B cell (primary cell): Measurements from ENCODE around the gene RNF213. TPM values are rescaled to one million over a fixed set of nuclear protein-coding genes. Genes with fewer than 3 reads are reported as not detected.

Experiments used
- ATAC-seq: fragments of 200-7000 bp; cut with Tn5 transposase; one replicate; pipeline ENCODE4 v1.10.0; 2021; ENCODE audit warnings: low read depth, mild to moderate bottlenecking, moderate number of reproducible peaks, moderate library complexity
- CTCF ChIA-PET: fragments of 350-600 bp; sonication (Branson Sonifier 250); formaldehyde crosslinking; loops from one replicate; lab custom pipeline; 2021; ENCODE audit warnings: antibody characterized with exemption, inconsistent platforms; lab: Charles Lee
- POLR2A ChIA-PET: fragments of 350-600 bp; sonication (Branson Sonifier 250); formaldehyde crosslinking; loops from one replicate; lab custom pipeline; 2021; ENCODE audit warnings: antibody characterized with exemption; lab: Charles Lee
- DNase-seq: peaks from one replicate; pipeline ENCODE4 v3.0.0; 2013
- H2AFZ ChIP-seq: 2 replicates; pipeline ENCODE4 v1.6.1; 2012; ENCODE audit warnings: mild to moderate bottlenecking, low read depth, low read length; ENCODE audit not compliant: insufficient read depth, poor library complexity, severe bottlenecking
- H3K27ac ChIP-seq, 2 donors: 1 replicate in 1 of 2; 2 replicates in 1 of 2; pipeline ENCODE4 v1.5.1; 2012 to 2013; ENCODE audit warnings: low read length in 2 of 2, mild to moderate bottlenecking in 2 of 2, moderate library complexity in 1 of 2
- H3K27me3 ChIP-seq, 4 experiments: fragments of 200-600 bp in 1 of 4; sonication (generic) in 1 of 4; replicated peaks in 1 of 4; 1 replicate in 2 of 4; 2 replicates in 2 of 4; pipeline versions ENCODE4 v1.6.1 to v1.7.0; 2013 to 2016; ENCODE audit warnings: low read length in 3 of 4, mild to moderate bottlenecking in 2 of 4, mixed read lengths in 1 of 4, moderate library complexity in 1 of 4; ENCODE audit not compliant: insufficient read depth in 4 of 4, control insufficient read depth in 3 of 4; ENCODE audit errors: control extremely low read depth in 1 of 4
- H3K36me3 ChIP-seq, 2 experiments: replicated peaks in 1 of 2; 1 replicate in 1 of 2; 2 replicates in 1 of 2; pipeline versions ENCODE4 v1.6.1 to v1.7.1; 2013; ENCODE audit warnings: low read length in 1 of 2; ENCODE audit not compliant: insufficient read depth in 2 of 2, control insufficient read depth in 1 of 2; ENCODE audit errors: control extremely low read depth in 1 of 2, extremely low read depth in 1 of 2
- H3K4me1 ChIP-seq, 2 donors: fragments of 200-600 bp in 1 of 2; sonication (generic) in 1 of 2; 1 replicate in 1 of 2; 2 replicates in 1 of 2; pipeline versions ENCODE4 v1.5.1 to v1.6.1; 2013 to 2017; ENCODE audit warnings: low read length in 2 of 2; ENCODE audit not compliant: control insufficient read depth in 2 of 2, insufficient read depth in 2 of 2
- H3K4me2 ChIP-seq: replicated peaks from 2 replicates; pipeline ENCODE3; 2012; ENCODE audit warnings: mild to moderate bottlenecking, low read depth, low read length; ENCODE audit not compliant: poor library complexity, severe bottlenecking
- H3K4me3 ChIP-seq, 5 experiments: fragments of 200-600 bp in 1 of 5; sonication (generic) in 1 of 5; 1 replicate in 3 of 5; 2 replicates in 2 of 5; pipeline versions ENCODE4 v1.5.1 to v1.7.0; 2011 to 2016; ENCODE audit warnings: low read length in 4 of 5, mild to moderate bottlenecking in 4 of 5, low read depth in 2 of 5, control low read depth in 1 of 5, moderate library complexity in 1 of 5; ENCODE audit not compliant: insufficient read depth in 1 of 5; ENCODE audit errors: control extremely low read depth in 1 of 5, extremely low read depth in 1 of 5
- H3K79me2 ChIP-seq: fragments of 200-600 bp; sonication (generic); one replicate; pipeline ENCODE4 v1.6.0; 2016; ENCODE audit warnings: low read length; ENCODE audit not compliant: control insufficient read depth, insufficient read depth
- H3K9ac ChIP-seq: fragments of 200-600 bp; sonication (generic); 2 replicates; pipeline ENCODE4 v1.6.1; 2017; ENCODE audit warnings: mild to moderate bottlenecking, low read length, moderate library complexity
- H3K9me3 ChIP-seq, 3 donors: one replicate each; pipeline versions ENCODE4 v1.6.1 to v1.7.1; 2013; ENCODE audit warnings: low read length in 2 of 3; ENCODE audit not compliant: control insufficient read depth in 2 of 3, insufficient read depth in 1 of 3; ENCODE audit errors: control extremely low read depth in 1 of 3
- H4K20me1 ChIP-seq: 2 replicates; pipeline ENCODE4 v1.6.0; 2012; ENCODE audit warnings: mild to moderate bottlenecking, low read length; ENCODE audit not compliant: insufficient read depth, control insufficient read depth, poor library complexity, severe bottlenecking
- H3K27ac Mint-ChIP-seq: one replicate; pipeline ENCODE4 v1.8.0; 2021; ENCODE audit warnings: mixed read lengths
- H3K27me3 Mint-ChIP-seq: one replicate; pipeline ENCODE4 v1.8.0; 2021; ENCODE audit warnings: mixed read lengths
- H3K4me1 Mint-ChIP-seq: one replicate; pipeline ENCODE4 v1.8.0; 2021; ENCODE audit warnings: mixed read lengths
- H3K4me3 Mint-ChIP-seq: one replicate; pipeline ENCODE4 v1.8.0; 2021; ENCODE audit warnings: mixed read lengths
- H3K9me3 Mint-ChIP-seq: one replicate; pipeline ENCODE4 v1.8.0; 2022; ENCODE audit warnings: mixed read lengths; ENCODE audit not compliant: insufficient read depth
- EZH2 ChIP-seq: IDR thresholded peaks from 2 replicates; pipeline ENCODE4 v1.6.1; 2012; ENCODE audit warnings: borderline replicate concordance, low read depth, mild to moderate bottlenecking, moderate library complexity, low read length; ENCODE audit not compliant: insufficient read depth, poor library complexity, severe bottlenecking
- WGBS: methylation state at CpG from one replicate; pipeline ENCODE4 v1.1.5; 2013; ENCODE audit warnings: missing lambda C conversion rate; ENCODE audit not compliant: insufficient coverage; 5-methylcytosine and 5-hydroxymethylcytosine counted together
- intact Hi-C: fragments of 100-400 bp; cut with micrococcal nuclease; formaldehyde crosslinking; loops from one replicate; pipeline ENCODE4 v1.10.0; 2022
- polyA plus RNA-seq: library from polyadenylated mRNA; depleted of rRNA; stranded (reverse); fragments of >200 nt; gene quantifications from 2 replicates; pipeline ENCODE4 v1.2.3, GENCODE V29; 2012
- total RNA-seq, 2 donors: library from RNA; stranded (reverse); fragments of 120-200 nt in 1 of 2; gene quantifications; 1 replicate in 1 of 2; 2 replicates in 1 of 2; pipeline versions ENCODE4 v1.2.3 to v1.2.4, GENCODE V29; 2013 to 2022
- TF ChIP-seq, protein P1 (sequence below): fragments of 200-600 bp; IDR thresholded peaks from one replicate; pipeline ENCODE4 v1.8.0; 2022; ENCODE audit warnings: antibody characterized with exemption, mild to moderate bottlenecking

Gene RNF213
- total and polyA plus RNA-seq, 2 donors (not counting 1 experiment from before 2014, with no cell fraction given) = 121 to 287 TPM

DNA sequence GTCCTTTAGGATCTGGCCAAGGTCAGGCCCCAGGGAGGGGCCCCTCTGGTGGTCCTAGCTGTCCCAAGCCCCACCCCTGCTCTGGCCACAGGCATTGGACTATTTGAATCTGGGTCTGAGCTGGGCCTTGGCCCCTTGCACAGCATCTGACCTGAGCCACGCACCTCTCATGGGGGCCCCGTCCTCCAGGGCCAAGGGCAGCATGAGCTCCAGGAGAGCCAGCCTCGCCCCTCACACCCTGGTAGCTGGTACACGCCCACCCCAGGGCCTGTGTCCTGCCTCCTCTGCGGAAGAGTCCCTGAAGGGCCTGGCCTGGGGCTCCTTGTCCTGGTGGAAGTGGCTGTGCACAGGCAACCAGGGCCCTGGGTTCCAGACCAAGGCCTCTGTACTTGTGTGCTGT, 178.2 kb downstream of the RNF213 start:
- Histone ChIP-seq H3K9me3 (peaks cover 0 to 20% (median 0%) of the 10 kb centered on the region in 3 donors), H3K27me3 (peaks cover 0 to 2% (median 0%) of the 10 kb centered on the region in 4 experiments), H3K9ac (no peak overlapping the region), H3K4me2 (no peak overlapping the region), H3K36me3 (no peaks in the 10 kb centered on the region), H2AFZ (no peak overlapping the region), H4K20me1 (no peaks in the 10 kb centered on the region), H3K4me1 (no peaks in the 10 kb centered on the region), H3K4me3 (no peak overlapping the region), H3K27ac (no peak overlapping the region), H3K79me2 (peaks cover 7% of the 10 kb centered on the region)
- H3K4me3 Mint-ChIP-seq = no peak overlapping the region
- no peak for ATAC-seq
- TF ChIP-seq EZH2 = no peak
- TF ChIP-seq, protein P1, sequence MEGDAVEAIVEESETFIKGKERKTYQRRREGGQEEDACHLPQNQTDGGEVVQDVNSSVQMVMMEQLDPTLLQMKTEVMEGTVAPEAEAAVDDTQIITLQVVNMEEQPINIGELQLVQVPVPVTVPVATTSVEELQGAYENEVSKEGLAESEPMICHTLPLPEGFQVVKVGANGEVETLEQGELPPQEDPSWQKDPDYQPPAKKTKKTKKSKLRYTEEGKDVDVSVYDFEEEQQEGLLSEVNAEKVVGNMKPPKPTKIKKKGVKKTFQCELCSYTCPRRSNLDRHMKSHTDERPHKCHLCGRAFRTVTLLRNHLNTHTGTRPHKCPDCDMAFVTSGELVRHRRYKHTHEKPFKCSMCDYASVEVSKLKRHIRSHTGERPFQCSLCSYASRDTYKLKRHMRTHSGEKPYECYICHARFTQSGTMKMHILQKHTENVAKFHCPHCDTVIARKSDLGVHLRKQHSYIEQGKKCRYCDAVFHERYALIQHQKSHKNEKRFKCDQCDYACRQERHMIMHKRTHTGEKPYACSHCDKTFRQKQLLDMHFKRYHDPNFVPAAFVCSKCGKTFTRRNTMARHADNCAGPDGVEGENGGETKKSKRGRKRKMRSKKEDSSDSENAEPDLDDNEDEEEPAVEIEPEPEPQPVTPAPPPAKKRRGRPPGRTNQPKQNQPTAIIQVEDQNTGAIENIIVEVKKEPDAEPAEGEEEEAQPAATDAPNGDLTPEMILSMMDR = no peak
- intact Hi-C loops = no loop called here
- H3K9me3 Mint-ChIP-seq = peaks cover 2% of the 10 kb centered on the region
- WGBS = 90% methylated on average over 5 of the region's 5 CpGs
- no peaks in the 10 kb centered on the region for H3K4me1 Mint-ChIP-seq
- CTCF ChIA-PET = no interaction called here
- peaks cover 12% of the 10 kb centered on the region for H3K27me3 Mint-ChIP-seq
- DNase-seq = no peak
- H3K27ac Mint-ChIP-seq = no peak overlapping the region
- POLR2A ChIA-PET = no interaction called here

DNA sequence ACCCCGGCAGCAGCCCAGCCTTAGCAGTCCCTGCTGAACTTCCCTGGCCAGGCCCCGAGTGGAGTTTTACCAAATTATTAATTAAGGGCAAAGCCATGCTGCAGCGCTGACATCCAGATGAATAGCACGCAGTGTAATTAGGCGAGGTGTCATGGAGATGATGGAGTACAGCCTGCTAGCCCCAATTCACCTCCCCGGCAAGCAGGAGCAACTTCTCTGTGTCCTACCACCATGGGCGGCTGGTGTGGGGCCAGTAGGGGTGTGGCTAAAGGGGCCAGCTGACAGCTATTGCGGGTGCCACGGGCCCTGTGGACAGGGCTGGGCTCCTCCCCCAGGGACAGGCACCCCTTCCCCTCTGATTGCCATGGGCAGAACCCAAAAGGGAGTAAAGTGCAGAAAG, 178.8 kb downstream of the RNF213 start:
- Mint-ChIP-seq H3K9me3 (peaks cover 2% of the 10 kb centered on the region), H3K27me3 (peaks cover 12% of the 10 kb centered on the region), H3K27ac (no peak overlapping the region), H3K4me3 (no peak overlapping the region), H3K4me1 (no peaks in the 10 kb centered on the region)
- Histone ChIP-seq H4K20me1 (no peaks in the 10 kb centered on the region), H3K27me3 (peaks cover 0 to 2% (median 0%) of the 10 kb centered on the region in 4 experiments), H3K4me2 (no peak overlapping the region), H3K9me3 (peaks cover 0 to 20% (median 0%) of the 10 kb centered on the region in 3 donors), H3K4me1 (no peaks in the 10 kb centered on the region), H3K27ac (no peak overlapping the region), H3K36me3 (no peaks in the 10 kb centered on the region), H3K4me3 (no peak overlapping the region), H3K9ac (no peak overlapping the region), H2AFZ (no peak overlapping the region), H3K79me2 (peaks cover 7% of the 10 kb centered on the region)
- TF ChIP-seq EZH2 = no peak
- TF ChIP-seq, protein P1 = no peak
- POLR2A ChIA-PET = no interaction called here
- 92% methylated on average over 5 of the region's 9 CpGs for WGBS
- ATAC-seq = no peak
- intact Hi-C loops = no loop called here
- DNase-seq = no peak
- CTCF ChIA-PET = no interaction called here
